ENCODE results near the gene ABHD12. TPM values are rescaled to one million over a fixed set of nuclear protein-coding genes. Genes with fewer than 3 reads are reported as not detected.

Gene ABHD12
- total RNA-seq, 2 donors from 2014 or later = 48.5 to 49.8 TPM

DNA sequence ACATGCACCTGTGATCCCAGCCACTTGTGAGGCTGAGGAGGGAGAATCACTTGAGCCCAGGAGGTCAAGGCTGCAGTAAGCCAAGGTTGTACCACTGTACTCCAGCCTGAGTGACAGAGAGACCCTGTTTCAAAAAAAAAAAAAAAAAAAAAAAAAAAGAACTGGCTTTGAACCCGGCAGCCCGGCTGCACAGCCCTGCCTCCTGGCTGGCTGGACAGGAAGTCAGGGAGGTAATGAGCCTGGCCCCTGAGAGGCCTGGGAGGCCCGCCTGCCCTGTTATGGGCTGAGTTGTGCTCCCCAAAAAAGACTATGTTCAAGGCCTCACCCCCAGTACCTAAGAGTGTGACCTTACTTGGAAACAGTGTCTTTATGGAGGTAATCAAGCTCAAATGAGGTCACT is 65.6 kb downstream of the ABHD12 start:
- ATAC-seq (ENCODE audit: insufficient number of reproducible peaks, low FRiP score, low read depth) (no peak), DNase-seq (ENCODE audit: low spot score) (no peak)
- TF ChIP-seq, protein P1, sequence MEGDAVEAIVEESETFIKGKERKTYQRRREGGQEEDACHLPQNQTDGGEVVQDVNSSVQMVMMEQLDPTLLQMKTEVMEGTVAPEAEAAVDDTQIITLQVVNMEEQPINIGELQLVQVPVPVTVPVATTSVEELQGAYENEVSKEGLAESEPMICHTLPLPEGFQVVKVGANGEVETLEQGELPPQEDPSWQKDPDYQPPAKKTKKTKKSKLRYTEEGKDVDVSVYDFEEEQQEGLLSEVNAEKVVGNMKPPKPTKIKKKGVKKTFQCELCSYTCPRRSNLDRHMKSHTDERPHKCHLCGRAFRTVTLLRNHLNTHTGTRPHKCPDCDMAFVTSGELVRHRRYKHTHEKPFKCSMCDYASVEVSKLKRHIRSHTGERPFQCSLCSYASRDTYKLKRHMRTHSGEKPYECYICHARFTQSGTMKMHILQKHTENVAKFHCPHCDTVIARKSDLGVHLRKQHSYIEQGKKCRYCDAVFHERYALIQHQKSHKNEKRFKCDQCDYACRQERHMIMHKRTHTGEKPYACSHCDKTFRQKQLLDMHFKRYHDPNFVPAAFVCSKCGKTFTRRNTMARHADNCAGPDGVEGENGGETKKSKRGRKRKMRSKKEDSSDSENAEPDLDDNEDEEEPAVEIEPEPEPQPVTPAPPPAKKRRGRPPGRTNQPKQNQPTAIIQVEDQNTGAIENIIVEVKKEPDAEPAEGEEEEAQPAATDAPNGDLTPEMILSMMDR (IDR thresholded peaks at IDR 0.05) = no peak
- Histone ChIP-seq H3K36me3 (peaks cover 9% of the 10 kb centered on the region), H3K27ac (no peak overlapping the region), H3K4me3 (no peak overlapping the region), H3K9me3 (no peaks in the 10 kb centered on the region), H3K4me1 (ENCODE audit: control insufficient read depth in 1 of 2, low read depth in 2 of 2) (peaks cover 9 to 19% of the 10 kb centered on the region in 2 donors), H3K27me3 (replicated peaks; ENCODE audit: insufficient read depth) (no peaks in the 10 kb centered on the region)

DNA sequence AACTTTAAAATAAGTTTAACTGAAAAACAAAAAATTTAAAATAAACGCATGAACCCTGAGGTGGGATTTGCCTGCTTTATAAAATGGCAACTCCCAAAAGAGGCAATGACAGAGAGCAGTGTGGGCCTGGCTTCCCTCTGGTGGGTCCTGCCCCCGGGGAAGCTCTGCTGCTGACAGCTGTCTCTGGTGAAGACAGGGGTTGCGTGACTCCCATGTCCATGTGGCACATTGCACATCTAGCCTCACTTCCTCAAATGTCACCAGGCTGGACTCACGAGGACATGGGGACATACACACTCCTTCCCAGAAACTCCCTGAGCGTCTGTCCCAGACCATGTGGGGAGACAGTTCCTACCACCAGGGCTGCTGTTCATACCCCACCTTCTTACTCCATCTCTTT is 66.2 kb downstream of the ABHD12 start:
- H3K4me3 ChIP-seq = no peak overlapping the region
- no peak overlapping the region for H3K27ac ChIP-seq
- H3K36me3 ChIP-seq = peaks cover 12% of the 10 kb centered on the region
- TF ChIP-seq, protein P1 (IDR thresholded peaks at IDR 0.05) = no peak
- ATAC-seq (ENCODE audit: insufficient number of reproducible peaks, low FRiP score, low read depth) (peak; percentile 39), DNase-seq (ENCODE audit: low spot score) (no peak)
- no peaks in the 10 kb centered on the region for H3K9me3 ChIP-seq
- H3K27me3 ChIP-seq (replicated peaks; ENCODE audit: insufficient read depth) = no peaks in the 10 kb centered on the region
- H3K4me1 ChIP-seq (ENCODE audit: control insufficient read depth in 1 of 2, low read depth in 2 of 2) = peaks cover 9 to 19% of the 10 kb centered on the region in 2 donors

DNA sequence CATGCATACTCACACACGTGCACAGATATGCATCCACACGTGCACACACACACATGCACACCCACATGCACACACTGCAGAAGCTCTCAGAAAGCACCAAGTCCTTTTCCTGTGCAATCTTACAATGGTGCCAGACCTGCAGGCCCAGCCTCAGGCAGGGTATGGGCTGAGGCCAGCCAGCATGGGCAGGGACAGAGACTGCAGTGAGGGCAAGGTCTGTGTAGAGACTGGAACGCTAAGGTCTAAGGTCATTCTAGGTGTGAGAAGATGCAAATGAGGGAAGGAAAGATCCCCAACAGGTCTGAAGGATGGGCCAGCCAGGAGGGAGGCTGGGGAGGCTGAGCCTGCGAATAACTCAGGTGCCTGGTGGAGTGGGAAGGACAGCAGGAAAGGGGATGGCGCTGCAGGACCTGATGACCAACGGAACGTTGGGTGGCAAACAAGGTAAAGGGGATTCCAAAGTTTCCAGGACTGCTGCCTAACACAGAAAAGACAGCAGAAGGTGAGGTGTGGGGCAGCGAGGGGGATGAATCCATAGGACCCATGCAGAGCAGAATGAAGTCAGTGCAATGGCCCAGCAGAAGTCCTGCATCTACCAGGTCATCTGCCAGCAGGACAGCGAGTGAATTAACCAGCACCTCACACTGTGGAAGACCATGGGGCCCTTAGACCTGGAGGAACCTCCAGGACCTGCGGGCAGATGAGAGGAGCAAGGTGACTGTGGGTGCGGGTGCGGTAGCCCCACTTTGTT is 67.0 kb downstream of the ABHD12 start:
- ATAC-seq (ENCODE audit: insufficient number of reproducible peaks, low FRiP score, low read depth) = no peak
- Histone ChIP-seq H3K27ac (no peak overlapping the region), H3K27me3 (replicated peaks; ENCODE audit: insufficient read depth) (no peaks in the 10 kb centered on the region), H3K9me3 (no peaks in the 10 kb centered on the region), H3K4me1 (ENCODE audit: control insufficient read depth in 1 of 2, low read depth in 2 of 2) (peaks cover 9 to 12% of the 10 kb centered on the region in 2 donors), H3K4me3 (no peak overlapping the region), H3K36me3 (peaks cover 12% of the 10 kb centered on the region)
- TF ChIP-seq, protein P1 (IDR thresholded peaks at IDR 0.05) = no peak
- no peak for DNase-seq (ENCODE audit: low spot score)

DNA sequence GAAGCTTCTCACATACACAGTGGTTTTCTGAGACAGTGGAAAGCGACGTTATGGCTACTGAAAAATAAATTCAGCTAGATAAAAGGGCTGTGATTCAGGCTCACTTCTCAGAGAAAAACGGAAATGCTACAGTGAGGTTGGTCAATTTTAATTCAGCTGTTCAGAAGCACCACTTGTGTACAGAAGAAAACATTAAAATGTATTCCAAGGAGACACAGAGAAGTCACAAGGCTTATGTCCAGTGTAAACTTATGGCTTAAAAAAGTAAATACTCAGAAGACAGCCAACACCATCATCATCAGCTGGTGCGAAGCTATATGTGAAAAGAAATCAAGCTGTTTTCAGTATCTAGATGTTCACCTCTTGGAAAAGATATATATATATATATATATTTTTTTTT is 68.6 kb downstream of the ABHD12 start:
- ATAC-seq (ENCODE audit: insufficient number of reproducible peaks, low FRiP score, low read depth) (no peak), DNase-seq (ENCODE audit: low spot score) (no peak)
- Histone ChIP-seq H3K36me3 (peaks cover 12% of the 10 kb centered on the region), H3K4me3 (no peak overlapping the region), H3K9me3 (no peaks in the 10 kb centered on the region), H3K4me1 (ENCODE audit: control insufficient read depth in 1 of 2, low read depth in 2 of 2) (no peaks in the 10 kb centered on the region), H3K27me3 (replicated peaks; ENCODE audit: insufficient read depth) (no peaks in the 10 kb centered on the region), H3K27ac (no peak overlapping the region)
- TF ChIP-seq, protein P1 (IDR thresholded peaks at IDR 0.05) = no peak

DNA sequence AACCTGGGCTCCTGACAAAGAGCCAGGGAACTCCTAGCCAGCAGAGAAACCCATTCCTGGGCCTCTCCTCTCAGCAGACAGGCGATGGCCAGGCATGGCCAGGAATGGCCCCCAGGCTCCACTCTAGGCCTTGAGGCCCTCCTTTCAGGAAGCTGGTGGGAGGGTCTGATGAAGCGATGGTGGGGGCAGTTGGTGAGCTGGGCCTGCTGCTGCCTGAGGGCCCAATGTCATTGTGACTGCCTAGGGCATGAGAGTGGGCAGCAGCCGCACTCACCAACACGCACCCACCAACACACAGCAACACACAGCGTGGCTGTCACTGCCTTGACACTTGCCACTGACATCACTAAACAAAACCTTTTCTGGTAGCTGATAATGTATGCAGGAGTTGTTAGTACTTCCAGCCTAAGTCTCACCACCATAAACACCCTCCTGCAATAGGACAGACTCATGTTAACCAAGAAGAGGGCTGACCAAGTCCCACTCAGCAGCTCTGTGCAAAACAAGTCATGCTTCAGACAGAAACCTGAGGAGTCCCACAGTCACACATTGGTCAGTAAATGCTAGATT is 69.3 kb downstream of the ABHD12 start:
- ATAC-seq (ENCODE audit: insufficient number of reproducible peaks, low FRiP score, low read depth) (no peak), DNase-seq (ENCODE audit: low spot score) (no peak)
- no peaks in the 10 kb centered on the region for H3K4me1 ChIP-seq (ENCODE audit: control insufficient read depth in 1 of 2, low read depth in 2 of 2)
- H3K27ac ChIP-seq = no peak overlapping the region
- TF ChIP-seq, protein P1 (IDR thresholded peaks at IDR 0.05) = no peak
- no peaks in the 10 kb centered on the region for H3K27me3 ChIP-seq (replicated peaks; ENCODE audit: insufficient read depth)
- H3K36me3 ChIP-seq = peaks cover 12% of the 10 kb centered on the region
- H3K4me3 ChIP-seq = no peak overlapping the region
- no peaks in the 10 kb centered on the region for H3K9me3 ChIP-seq

Measured in thoracic aorta (tissue), 2 donors.